Measurements from ENCODE around the gene ABHD14A. TPM values are rescaled to one million over a fixed set of nuclear protein-coding genes. Genes with fewer than 3 reads are reported as not detected.
A peak's percentile ranks its signal among the peaks of the same experiment; 100 is the strongest.

The ABHD14A gene
- total and polyA plus RNA-seq, 2 of the 4 experiments (the other 2 are of a cell fraction): 3.4 to 10.0 TPM

DNA sequence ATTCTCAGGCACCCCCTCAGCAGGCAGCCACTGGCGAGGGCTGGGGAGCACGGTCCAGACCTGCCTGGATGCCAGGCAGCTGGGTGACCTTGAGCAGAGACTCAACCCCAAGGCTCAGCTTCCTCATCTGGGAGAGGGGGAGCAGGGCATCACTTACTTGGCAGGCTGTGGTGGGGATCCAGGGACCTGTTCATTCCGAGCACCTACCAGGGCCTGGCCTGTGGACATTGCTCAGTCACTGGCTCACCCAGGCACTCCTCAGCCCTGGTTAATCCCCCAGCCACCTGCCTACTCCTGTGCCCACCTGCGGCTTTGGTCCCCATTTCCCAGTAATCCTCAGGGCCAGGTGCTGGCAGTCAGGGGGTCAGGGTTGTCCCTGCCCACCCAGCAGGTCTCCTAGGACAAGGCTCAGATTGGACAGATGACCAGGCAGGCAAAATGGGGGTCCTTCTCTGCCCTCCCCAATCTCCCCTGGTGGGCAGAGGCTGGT, 30.1 kb downstream of the ABHD14A start:
- peak overlapping the region in 1 of 2 experiments; percentile 94; a peak in 1 of 4 replicates for H4K8ac ChIP-seq (ENCODE audit: low read depth in 2 of 2, low read length in 2 of 2)
- H4K20me1 ChIP-seq (ENCODE audit: insufficient read depth, low read length): no peaks in the 10 kb centered on the region
- TF ChIP-seq SMC3 (IDR thresholded peaks at IDR 0.05; ENCODE audit: low read depth, low read length): no peak
- no peak for TF ChIP-seq CHD1 (IDR thresholded peaks at IDR 0.05; ENCODE audit: low read depth, low read length)
- TF ChIP-seq RFX5 (IDR thresholded peaks at IDR 0.05; ENCODE audit: low read depth, low read length): no peak
- TF ChIP-seq USF2 (IDR thresholded peaks at IDR 0.05; ENCODE audit: low read depth, low read length): no peak
- no peak for TF ChIP-seq CEBPB (IDR thresholded peaks at IDR 0.05; ENCODE audit: low read depth, low read length)
- TF ChIP-seq RAD21 (IDR thresholded peaks at IDR 0.05; ENCODE audit: low read length): no peak
- TF ChIP-seq RCOR1 (IDR thresholded peaks at IDR 0.05; ENCODE audit: insufficient replicate concordance, low read length): no peak
- no peak for TF ChIP-seq ELK1 (IDR thresholded peaks at IDR 0.05; ENCODE audit: borderline replicate concordance, low read depth, low read length)
- no peak for TF ChIP-seq MXI1 (IDR thresholded peaks at IDR 0.05; ENCODE audit: borderline replicate concordance, low read depth, low read length)
- no peak for TF ChIP-seq MAZ (IDR thresholded peaks at IDR 0.05; ENCODE audit: borderline replicate concordance, low read depth, low read length)
- TF ChIP-seq POLR2A (IDR thresholded peaks at IDR 0.05; ENCODE audit: low read depth, low read length): no peak
- no peak for TF ChIP-seq MAFK (IDR thresholded peaks at IDR 0.05; ENCODE audit: low read depth, low read length)
- TF ChIP-seq, protein P1, sequence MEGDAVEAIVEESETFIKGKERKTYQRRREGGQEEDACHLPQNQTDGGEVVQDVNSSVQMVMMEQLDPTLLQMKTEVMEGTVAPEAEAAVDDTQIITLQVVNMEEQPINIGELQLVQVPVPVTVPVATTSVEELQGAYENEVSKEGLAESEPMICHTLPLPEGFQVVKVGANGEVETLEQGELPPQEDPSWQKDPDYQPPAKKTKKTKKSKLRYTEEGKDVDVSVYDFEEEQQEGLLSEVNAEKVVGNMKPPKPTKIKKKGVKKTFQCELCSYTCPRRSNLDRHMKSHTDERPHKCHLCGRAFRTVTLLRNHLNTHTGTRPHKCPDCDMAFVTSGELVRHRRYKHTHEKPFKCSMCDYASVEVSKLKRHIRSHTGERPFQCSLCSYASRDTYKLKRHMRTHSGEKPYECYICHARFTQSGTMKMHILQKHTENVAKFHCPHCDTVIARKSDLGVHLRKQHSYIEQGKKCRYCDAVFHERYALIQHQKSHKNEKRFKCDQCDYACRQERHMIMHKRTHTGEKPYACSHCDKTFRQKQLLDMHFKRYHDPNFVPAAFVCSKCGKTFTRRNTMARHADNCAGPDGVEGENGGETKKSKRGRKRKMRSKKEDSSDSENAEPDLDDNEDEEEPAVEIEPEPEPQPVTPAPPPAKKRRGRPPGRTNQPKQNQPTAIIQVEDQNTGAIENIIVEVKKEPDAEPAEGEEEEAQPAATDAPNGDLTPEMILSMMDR (conservative IDR thresholded peaks at IDR 0.05; ENCODE audit: low read depth, low read length): no peak
- TF ChIP-seq BHLHE40 (IDR thresholded peaks at IDR 0.05; ENCODE audit: low read depth, low read length): no peak
- no peak for TF ChIP-seq NFE2L2 (IDR thresholded peaks at IDR 0.05; ENCODE audit: low read depth, low read length)
- ATAC-seq (ENCODE audit: low read depth) (no peak), DNase-seq (no peak)
- H3K4me2 ChIP-seq (ENCODE audit: low read depth, low read length): no peak overlapping the region
- H3K4me1 ChIP-seq (ENCODE audit: control insufficient read depth, insufficient read depth, low read length): peaks cover 11% of the 10 kb centered on the region
- peak overlapping the region; percentile 49; the same call in 1 of the 2 replicates for H3K9ac ChIP-seq (ENCODE audit: low read depth, low read length)
- no peaks in the 10 kb centered on the region for H3K27me3 ChIP-seq (ENCODE audit: control insufficient read depth, insufficient read depth, low read length)
- H3K18ac ChIP-seq (ENCODE audit: low read depth, low read length): no peak overlapping the region
- H3K36me3 ChIP-seq (ENCODE audit: control insufficient read depth, insufficient read depth, low read length): no peaks in the 10 kb centered on the region
- no TSS peak for BruUV-seq (replicated peaks)
- no peaks in the 10 kb centered on the region for H3K79me1 ChIP-seq (ENCODE audit: low read depth in 1 of 2, low read length in 2 of 2)
- peak overlapping the region; percentile 53 for H2BK20ac ChIP-seq (ENCODE audit: low read depth, low read length)
- ChIA-PET CTCF (interaction anchor here (0.6 to 3.2 kb wide), 10 partner anchors 8 to 144 kb away, joined by 3 to 28 read pairs (median 5); partner anchors contain the start of gene DUSP7), POLR2A (ENCODE audit: unreplicated experiment) (no interaction called here)
- H2BK120ac ChIP-seq (ENCODE audit: low read depth, low read length): peak overlapping the region; percentile 63
- H4K91ac ChIP-seq (ENCODE audit: insufficient read depth, low read depth, low read length): peak overlapping the region; percentile 62
- no peak overlapping the region for H3K4me3 ChIP-seq (ENCODE audit: insufficient read depth, low read depth, low read length)
- in situ Hi-C loops (cut with MboI; ENCODE audit: low sequenced_read_pairs): loop anchor here (5.0 kb wide), 1 partner anchor 122 kb away; no protein-coding TSS in a partner anchor
- no peaks in the 10 kb centered on the region for H3K9me3 ChIP-seq (ENCODE audit: control insufficient read depth, insufficient read depth, low read length)
- dilution Hi-C loops (cut with HindIII; ENCODE audit: low sequenced_read_pairs, unreplicated experiment): no loop called here
- H3K9me1 ChIP-seq (ENCODE audit: insufficient read depth, low read length): no peaks in the 10 kb centered on the region
- peak overlapping the region; percentile 91 for H2AFZ ChIP-seq (replicated peaks; ENCODE audit: low read length, poor library complexity)
- peak overlapping the region; percentile 62; the same call in 1 of the 3 replicates for H2BK15ac ChIP-seq (ENCODE audit: low read depth, low read length)
- H3K27ac ChIP-seq (ENCODE audit: insufficient read depth, low read length): no peak overlapping the region
- H3K56ac ChIP-seq (ENCODE audit: extremely low read depth, insufficient read depth, low read length): no peak overlapping the region
- peak overlapping the region; percentile 77 for H3K14ac ChIP-seq (replicated peaks; ENCODE audit: low read depth, low read length)
- H3K23ac ChIP-seq (ENCODE audit: low read depth, low read length): peak overlapping the region; percentile 81; the same call in 1 of the 2 replicates
- H3K4ac ChIP-seq (ENCODE audit: low read depth, low read length): peak overlapping the region; percentile 73
- intact Hi-C loops (cut with micrococcal nuclease): loop anchor here (1.0 to 5.0 kb wide), 2 partner anchors 48 to 332 kb away; no protein-coding TSS in a partner anchor
- no CpG with 5 or more reads among the region's 4 CpGs for WGBS, 2 experiments (ENCODE audit: extremely low coverage in 2 of 2, insufficient read length in 1 of 2)
- peak overlapping the region; percentile 87 for H2AK9ac ChIP-seq (replicated peaks; ENCODE audit: low read depth, low read length, poor library complexity)
- H2BK5ac ChIP-seq (ENCODE audit: low read depth, low read length, poor library complexity, severe bottlenecking): peak overlapping the region; percentile 29
- 0 out of 2 replicates have a peak overlapping the region, but pooled peaks have one; percentile 41 for H4K5ac ChIP-seq (ENCODE audit: low read depth, low read length)
- H2AK5ac ChIP-seq (ENCODE audit: low read depth, low read length): peak overlapping the region; percentile 83
